DOHH2 (cell line): ENCODE data around the gene MROH7.

Source experiments
- H3F3A ChIP-seq: fragments of 200-600 bp; sonication (generic), shearing (Covaris generic); 2 replicates; pipeline ENCODE4 v1.6.0; 2016; ENCODE audit warnings: antibody characterized with exemption, mild to moderate bottlenecking; ENCODE audit not compliant: control insufficient read depth, insufficient read depth
- H3K27ac ChIP-seq: fragments of 200-600 bp; sonication (generic); 2 replicates; pipeline ENCODE4 v1.5.1; 2014; ENCODE audit warnings: low read depth, mild to moderate bottlenecking, low read length, moderate library complexity
- H3K27me3 ChIP-seq: fragments of 200-600 bp; sonication (generic); 2 replicates; pipeline ENCODE4 v1.6.1; 2014; ENCODE audit warnings: mild to moderate bottlenecking, low read length, mixed read lengths; ENCODE audit not compliant: control insufficient read depth
- H3K36me3 ChIP-seq: fragments of 200-600 bp; sonication (generic); 2 replicates; pipeline ENCODE4 v1.6.1; 2014; ENCODE audit warnings: mild to moderate bottlenecking, low read length, moderate library complexity, mixed read lengths; ENCODE audit not compliant: control insufficient read depth
- H3K4me1 ChIP-seq: fragments of 200-600 bp; sonication (generic); 2 replicates; pipeline ENCODE4 v1.6.1; 2014; ENCODE audit warnings: mild to moderate bottlenecking, low read length, mixed read lengths; ENCODE audit not compliant: control insufficient read depth
- H3K4me2 ChIP-seq: fragments of 200-600 bp; sonication (generic); 2 replicates; pipeline ENCODE4 v1.6.0; 2014; ENCODE audit warnings: mild to moderate bottlenecking, low read length, moderate library complexity
- H3K4me3 ChIP-seq: fragments of 200-600 bp; sonication (generic); 2 replicates; pipeline ENCODE4 v1.5.1; 2014; ENCODE audit warnings: mild to moderate bottlenecking, low read length, mixed read lengths
- H3K79me2 ChIP-seq: fragments of 200-600 bp; sonication (generic); 2 replicates; pipeline ENCODE4 v1.6.1; 2014; ENCODE audit warnings: mild to moderate bottlenecking, low read length, mixed read lengths; ENCODE audit not compliant: control insufficient read depth
- H3K9me2 ChIP-seq: fragments of 200-600 bp; sonication (generic); replicated peaks from 2 replicates; pipeline ENCODE4 v1.6.1; 2014; ENCODE audit warnings: mild to moderate bottlenecking, low read length, mixed read lengths; ENCODE audit not compliant: control insufficient read depth
- H3K9me3 ChIP-seq: fragments of 200-600 bp; sonication (generic); 2 replicates; pipeline ENCODE4 v1.6.1; 2014; ENCODE audit warnings: antibody characterized with exemption, low read length, mixed read lengths; ENCODE audit not compliant: control insufficient read depth, insufficient read depth
- H4K20me1 ChIP-seq: fragments of 200-600 bp; sonication (generic); 2 replicates; pipeline ENCODE4 v1.6.0; 2014; ENCODE audit warnings: low read depth, mild to moderate bottlenecking, antibody characterized with exemption, low read length, moderate library complexity; ENCODE audit not compliant: control insufficient read depth, insufficient read depth
- EZH2phosphoT487 ChIP-seq: fragments of 200-600 bp; sonication (generic); IDR thresholded peaks from 2 replicates; pipeline ENCODE4 v1.6.1; 2017; ENCODE audit warnings: borderline replicate concordance, mild to moderate bottlenecking, antibody characterized with exemption, low read length, moderate library complexity, mixed read lengths
- TF ChIP-seq, protein P1 (sequence below): fragments of 200-600 bp; sonication (generic); IDR thresholded peaks from one replicate; pipeline ENCODE4 v1.5.1; 2014; ENCODE audit warnings: antibody characterized with exemption, mild to moderate bottlenecking, low read depth, low read length; ENCODE audit not compliant: poor library complexity, severe bottlenecking

MROH7 gene

DNA sequence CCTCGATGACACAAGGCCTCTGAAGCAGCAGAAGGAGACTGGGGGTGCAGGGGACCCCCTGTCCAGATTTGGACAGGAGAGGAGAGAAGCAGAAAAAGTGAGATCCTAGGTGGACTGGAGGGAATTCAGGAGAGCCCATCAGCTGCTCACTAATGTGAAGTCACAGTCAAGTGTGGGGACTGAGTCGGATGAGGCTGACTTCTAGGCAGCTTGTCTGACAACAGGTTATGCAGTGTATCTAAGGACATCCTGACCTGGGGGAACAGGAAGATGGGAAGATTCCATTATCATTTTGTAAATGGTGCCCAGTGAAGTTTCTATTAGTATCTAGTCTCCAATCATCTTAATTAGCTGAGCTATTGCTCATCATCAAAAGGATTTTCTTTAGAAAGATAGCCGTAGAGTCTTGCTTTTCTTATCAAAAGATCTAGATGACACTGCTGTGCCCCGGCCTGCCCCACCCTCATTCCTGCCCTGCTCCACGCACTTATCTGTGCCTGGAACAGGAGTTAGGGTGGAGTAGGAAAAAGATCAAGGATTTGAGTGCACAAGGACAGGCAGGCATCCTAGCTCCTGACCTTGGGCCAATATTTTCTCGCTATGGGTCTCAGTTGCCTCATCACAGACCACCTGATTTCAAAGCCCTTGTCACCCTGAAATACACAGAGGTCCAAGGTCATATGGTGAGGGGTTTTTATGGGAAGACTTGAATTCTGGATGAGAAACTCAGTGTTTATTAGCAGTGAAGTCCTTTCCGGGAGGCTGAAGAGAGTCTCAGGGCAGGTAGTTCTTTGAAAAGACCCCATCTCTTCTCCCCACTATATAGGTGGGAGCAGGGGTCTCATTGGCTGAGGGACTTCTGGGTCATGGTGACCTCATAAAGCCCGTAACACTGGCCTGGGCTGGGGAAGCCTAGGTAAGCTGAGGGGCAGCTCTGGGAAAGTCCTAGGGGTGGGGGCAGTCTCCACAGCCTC, at the start of gene MROH7:
TSS of gene MROH7 (plus strand) at position 924 of the 974 bp plus-strand sequence. CDS start 11,141 bp downstream, outside the sequence.
- no peaks in the 10 kb centered on the region for H3K27me3 ChIP-seq
- H3F3A ChIP-seq, result no peaks in the 10 kb centered on the region
- no peaks in the 10 kb centered on the region for H3K36me3 ChIP-seq
- H3K4me3 ChIP-seq, result no peak within 1 kb of the TSS
- no peaks in the 10 kb centered on the region for H3K79me2 ChIP-seq
- TF ChIP-seq, protein P1, sequence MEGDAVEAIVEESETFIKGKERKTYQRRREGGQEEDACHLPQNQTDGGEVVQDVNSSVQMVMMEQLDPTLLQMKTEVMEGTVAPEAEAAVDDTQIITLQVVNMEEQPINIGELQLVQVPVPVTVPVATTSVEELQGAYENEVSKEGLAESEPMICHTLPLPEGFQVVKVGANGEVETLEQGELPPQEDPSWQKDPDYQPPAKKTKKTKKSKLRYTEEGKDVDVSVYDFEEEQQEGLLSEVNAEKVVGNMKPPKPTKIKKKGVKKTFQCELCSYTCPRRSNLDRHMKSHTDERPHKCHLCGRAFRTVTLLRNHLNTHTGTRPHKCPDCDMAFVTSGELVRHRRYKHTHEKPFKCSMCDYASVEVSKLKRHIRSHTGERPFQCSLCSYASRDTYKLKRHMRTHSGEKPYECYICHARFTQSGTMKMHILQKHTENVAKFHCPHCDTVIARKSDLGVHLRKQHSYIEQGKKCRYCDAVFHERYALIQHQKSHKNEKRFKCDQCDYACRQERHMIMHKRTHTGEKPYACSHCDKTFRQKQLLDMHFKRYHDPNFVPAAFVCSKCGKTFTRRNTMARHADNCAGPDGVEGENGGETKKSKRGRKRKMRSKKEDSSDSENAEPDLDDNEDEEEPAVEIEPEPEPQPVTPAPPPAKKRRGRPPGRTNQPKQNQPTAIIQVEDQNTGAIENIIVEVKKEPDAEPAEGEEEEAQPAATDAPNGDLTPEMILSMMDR, result no peak
- no peak for TF ChIP-seq EZH2phosphoT487
- H3K9me3 ChIP-seq, result peaks cover 9% of the 10 kb centered on the region
- H3K9me2 ChIP-seq, result no peaks in the 10 kb centered on the region
- no peak within 1 kb of the TSS for H3K4me2 ChIP-seq
- no peak within 1 kb of the TSS for H3K27ac ChIP-seq
- H3K4me1 ChIP-seq, result no peaks in the 10 kb centered on the region
- no peaks in the 10 kb centered on the region for H4K20me1 ChIP-seq

DNA sequence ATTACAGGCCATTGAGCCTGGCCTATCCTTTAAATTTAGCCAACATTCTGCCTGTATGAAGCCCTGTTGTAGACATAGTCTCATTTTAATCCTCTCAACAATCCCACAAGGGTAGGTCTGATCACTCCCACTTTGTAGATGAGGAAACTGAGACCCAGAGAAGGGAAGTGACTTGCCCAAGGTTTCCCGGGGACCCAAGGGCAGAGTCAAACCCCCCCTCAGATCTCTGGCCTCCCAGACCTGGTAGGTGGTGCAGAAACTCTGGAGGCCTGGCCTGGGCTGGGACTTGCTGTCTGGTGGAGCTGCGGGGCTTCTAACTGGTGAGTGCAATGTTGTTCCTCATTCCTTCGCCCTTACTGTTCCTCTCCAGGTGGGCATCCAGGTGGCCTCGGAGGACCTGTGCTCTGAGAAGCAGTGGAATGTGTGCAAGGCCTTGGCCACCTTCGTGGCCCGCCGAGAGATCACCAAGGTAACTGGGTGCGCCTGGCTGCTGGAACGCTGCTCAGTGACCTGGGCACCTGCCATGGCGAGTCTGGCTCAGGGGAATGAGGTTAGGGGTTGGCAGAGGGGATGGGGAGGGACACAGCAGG, 47.9 kb upstream of the MROH7 start:
- no peak overlapping the region for H3K27ac ChIP-seq
- no peak for TF ChIP-seq EZH2phosphoT487
- TF ChIP-seq, protein P1, result no peak
- no peaks in the 10 kb centered on the region for H3K9me2 ChIP-seq
- H3K4me3 ChIP-seq, result no peak overlapping the region
- H3K4me1 ChIP-seq, result no peaks in the 10 kb centered on the region; the same call in 1 of the 2 replicates
- no peaks in the 10 kb centered on the region for H3F3A ChIP-seq
- H3K36me3 ChIP-seq, result no peaks in the 10 kb centered on the region
- no peaks in the 10 kb centered on the region for H3K79me2 ChIP-seq
- no peak overlapping the region for H3K4me2 ChIP-seq
- no peaks in the 10 kb centered on the region for H3K9me3 ChIP-seq
- no peaks in the 10 kb centered on the region for H4K20me1 ChIP-seq
- H3K27me3 ChIP-seq, result no peaks in the 10 kb centered on the region

DNA sequence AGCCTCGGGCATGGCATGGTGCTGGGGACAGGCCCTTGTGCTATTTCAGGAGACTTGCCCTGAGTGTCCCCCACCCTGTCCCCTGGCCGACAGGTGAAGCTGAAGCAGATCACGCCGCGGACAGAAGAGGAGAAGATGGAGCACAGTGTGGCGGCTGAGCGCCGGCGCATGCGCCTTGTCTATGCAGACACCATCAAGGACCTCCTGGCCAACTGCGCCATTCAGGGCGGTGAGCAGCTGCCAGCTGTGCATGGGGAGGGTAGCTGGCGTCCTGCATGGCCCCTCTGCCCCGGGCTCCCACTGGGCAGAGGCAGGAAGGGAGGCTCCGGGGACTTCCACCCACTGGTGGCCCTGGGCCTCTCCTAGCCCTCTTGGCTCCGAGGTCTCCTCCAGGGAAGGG, 47.1 kb upstream of the MROH7 start:
- Histone ChIP-seq H3K4me1 (no peaks in the 10 kb centered on the region), H4K20me1 (no peaks in the 10 kb centered on the region)

More for the DNA sequence above, 47.1 kb upstream of the MROH7 start:
- H3K9me2 ChIP-seq, result no peaks in the 10 kb centered on the region
- H3K27me3 ChIP-seq, result no peaks in the 10 kb centered on the region
- TF ChIP-seq, protein P1, result no peak
- no peak for TF ChIP-seq EZH2phosphoT487
- no peaks in the 10 kb centered on the region for H3K79me2 ChIP-seq
- H3K27ac ChIP-seq, result no peak overlapping the region
- H3K9me3 ChIP-seq, result no peaks in the 10 kb centered on the region
- H3K4me3 ChIP-seq, result no peak overlapping the region
- H3F3A ChIP-seq, result no peaks in the 10 kb centered on the region
- no peak overlapping the region for H3K4me2 ChIP-seq
- no peaks in the 10 kb centered on the region for H3K36me3 ChIP-seq
